ENCODE results near the gene AMOTL2.

Gene AMOTL2

GRCh38 chr3:134323966-134324962 is 50.0 kb downstream of the AMOTL2 start:
- POLR2A ChIA-PET = no interaction called here
- no peaks in the 10 kb centered on the region for H3K36me3 ChIP-seq (ENCODE audit: control insufficient read depth in 4 of 4, insufficient read depth in 4 of 4, low read length in 3 of 4)
- H3K27me3 ChIP-seq (replicated peaks in 2 of 5; ENCODE audit: control insufficient read depth in 4 of 5, insufficient read depth in 5 of 5, low read length in 4 of 5) = peaks cover 0 to 4% (median 0%) of the 10 kb centered on the region in 5 experiments
- no peaks in the 10 kb centered on the region for H3K9me3 ChIP-seq (ENCODE audit: control extremely low read depth in 1 of 5, control insufficient read depth in 4 of 5, insufficient read depth in 2 of 5, low read depth in 1 of 5, low read length in 4 of 5)
- no peak for DNase-seq
- H3K4me1 ChIP-seq (ENCODE audit: control extremely low read depth in 1 of 4, control insufficient read depth in 4 of 4, insufficient read depth in 4 of 4, low read length in 3 of 4) = peaks cover 0 to 2% (median 0%) of the 10 kb centered on the region in 4 experiments
- 96% methylated on average over 7 of the region's 10 CpGs for WGBS (ENCODE audit: insufficient coverage)
- no peak overlapping the region for H3K27ac ChIP-seq (ENCODE audit: insufficient read depth in 1 of 2, low read depth in 1 of 2, low read length in 2 of 2, poor library complexity in 1 of 2, severe bottlenecking in 2 of 2)
- CTCF ChIA-PET = no interaction called here
- no peak overlapping the region for H3K4me3 ChIP-seq (ENCODE audit: control insufficient read depth in 1 of 7, extremely low read depth in 1 of 7, insufficient read depth in 4 of 7, low read depth in 2 of 7, low read length in 6 of 7)

- no peaks in the 10 kb centered on the region for H3K36me3 ChIP-seq (ENCODE audit: control insufficient read depth in 4 of 4, insufficient read depth in 4 of 4, low read length in 3 of 4)
- no peak overlapping the region for H3K4me3 ChIP-seq (ENCODE audit: control insufficient read depth in 1 of 7, extremely low read depth in 1 of 7, insufficient read depth in 4 of 7, low read depth in 2 of 7, low read length in 6 of 7)
- no peaks in the 10 kb centered on the region for H3K9me3 ChIP-seq (ENCODE audit: control extremely low read depth in 1 of 5, control insufficient read depth in 4 of 5, insufficient read depth in 2 of 5, low read depth in 1 of 5, low read length in 4 of 5)
- WGBS (ENCODE audit: insufficient coverage) = no CpG with 5 or more reads among the region's 1 CpG
- no peak overlapping the region for H3K27ac ChIP-seq (ENCODE audit: insufficient read depth in 1 of 2, low read depth in 1 of 2, low read length in 2 of 2, poor library complexity in 1 of 2, severe bottlenecking in 2 of 2)
- POLR2A ChIA-PET = no interaction called here
- CTCF ChIA-PET = interaction anchor here (1.2 to 2.9 kb wide), 3 partner anchors 9 to 16 kb away, joined by 3 to 15 read pairs (median 3); no protein-coding TSS in a partner anchor
- H3K27me3 ChIP-seq (replicated peaks in 2 of 5; ENCODE audit: control insufficient read depth in 4 of 5, insufficient read depth in 5 of 5, low read length in 4 of 5) = peaks cover 0 to 4% (median 0%) of the 10 kb centered on the region in 5 experiments
- no peak for DNase-seq
- peaks cover 0 to 2% (median 0%) of the 10 kb centered on the region in 4 experiments for H3K4me1 ChIP-seq (ENCODE audit: control extremely low read depth in 1 of 4, control insufficient read depth in 4 of 4, insufficient read depth in 4 of 4, low read length in 3 of 4)
Observed at GRCh38 chr3:134322286-134322685, 52.0 kb downstream of the AMOTL2 start.

- WGBS (ENCODE audit: insufficient coverage) = 100% methylated on average over 3 of the region's 6 CpGs
- Histone ChIP-seq H3K27me3 (replicated peaks in 2 of 5; ENCODE audit: control insufficient read depth in 4 of 5, insufficient read depth in 5 of 5, low read length in 4 of 5) (peaks cover 0 to 4% (median 0%) of the 10 kb centered on the region in 5 experiments), H3K4me1 (ENCODE audit: control extremely low read depth in 1 of 4, control insufficient read depth in 4 of 4, insufficient read depth in 4 of 4, low read length in 3 of 4) (no peaks in the 10 kb centered on the region), H3K9me3 (ENCODE audit: control extremely low read depth in 1 of 5, control insufficient read depth in 4 of 5, insufficient read depth in 2 of 5, low read depth in 1 of 5, low read length in 4 of 5) (no peaks in the 10 kb centered on the region), H3K27ac (ENCODE audit: insufficient read depth in 1 of 2, low read depth in 1 of 2, low read length in 2 of 2, poor library complexity in 1 of 2, severe bottlenecking in 2 of 2) (no peak overlapping the region), H3K4me3 (ENCODE audit: control insufficient read depth in 1 of 7, extremely low read depth in 1 of 7, insufficient read depth in 4 of 7, low read depth in 2 of 7, low read length in 6 of 7) (no peak overlapping the region), H3K36me3 (ENCODE audit: control insufficient read depth in 4 of 4, insufficient read depth in 4 of 4, low read length in 3 of 4) (no peaks in the 10 kb centered on the region)
- ChIA-PET CTCF (interaction anchor here (2.9 kb wide), 1 partner anchor 13 kb away, joined by 15 read pairs; no protein-coding TSS in a partner anchor), POLR2A (no interaction called here)
- DNase-seq = no peak
Observed at GRCh38 chr3:134320749-134321148, 53.5 kb downstream of the AMOTL2 start.

GRCh38 chr3:134319931-134320330 is 54.3 kb downstream of the AMOTL2 start:
- H3K4me1 ChIP-seq (ENCODE audit: control extremely low read depth in 1 of 4, control insufficient read depth in 4 of 4, insufficient read depth in 4 of 4, low read length in 3 of 4) = no peaks in the 10 kb centered on the region
- POLR2A ChIA-PET = no interaction called here

GRCh38 chr3:134318166-134318565 is 56.1 kb downstream of the AMOTL2 start:
- Histone ChIP-seq H3K36me3 (ENCODE audit: control insufficient read depth in 4 of 4, insufficient read depth in 4 of 4, low read length in 3 of 4) (no peaks in the 10 kb centered on the region), H3K4me1 (ENCODE audit: control extremely low read depth in 1 of 4, control insufficient read depth in 4 of 4, insufficient read depth in 4 of 4, low read length in 3 of 4) (peaks cover 0 to 5% (median 4%) of the 10 kb centered on the region in 4 experiments), H3K27me3 (replicated peaks in 2 of 5; ENCODE audit: control insufficient read depth in 4 of 5, insufficient read depth in 5 of 5, low read length in 4 of 5) (peaks cover 0 to 22% (median 11%) of the 10 kb centered on the region in 5 experiments), H3K4me3 (ENCODE audit: control insufficient read depth in 1 of 7, extremely low read depth in 1 of 7, insufficient read depth in 4 of 7, low read depth in 2 of 7, low read length in 6 of 7) (no peak overlapping the region), H3K27ac (ENCODE audit: insufficient read depth in 1 of 2, low read depth in 1 of 2, low read length in 2 of 2, poor library complexity in 1 of 2, severe bottlenecking in 2 of 2) (no peak overlapping the region), H3K9me3 (ENCODE audit: control extremely low read depth in 1 of 5, control insufficient read depth in 4 of 5, insufficient read depth in 2 of 5, low read depth in 1 of 5, low read length in 4 of 5) (no peaks in the 10 kb centered on the region)
- ChIA-PET POLR2A (no interaction called here), CTCF (interaction anchor here (0.8 to 1.8 kb wide), 2 partner anchors 9 to 157 kb away, joined by 3 to 11 read pairs; no protein-coding TSS in a partner anchor)
- no CpG with 5 or more reads among the region's 2 CpGs for WGBS (ENCODE audit: insufficient coverage)
- no peak for DNase-seq

More at GRCh38 chr3:134319931-134320330, 54.3 kb downstream of the AMOTL2 start:
- Histone ChIP-seq H3K36me3 (ENCODE audit: control insufficient read depth in 4 of 4, insufficient read depth in 4 of 4, low read length in 3 of 4) (no peaks in the 10 kb centered on the region), H3K27ac (ENCODE audit: insufficient read depth in 1 of 2, low read depth in 1 of 2, low read length in 2 of 2, poor library complexity in 1 of 2, severe bottlenecking in 2 of 2) (no peak overlapping the region), H3K27me3 (replicated peaks in 2 of 5; ENCODE audit: control insufficient read depth in 4 of 5, insufficient read depth in 5 of 5, low read length in 4 of 5) (peaks cover 0 to 6% (median 1%) of the 10 kb centered on the region in 5 experiments), H3K4me3 (ENCODE audit: control insufficient read depth in 1 of 7, extremely low read depth in 1 of 7, insufficient read depth in 4 of 7, low read depth in 2 of 7, low read length in 6 of 7) (no peak overlapping the region), H3K9me3 (ENCODE audit: control extremely low read depth in 1 of 5, control insufficient read depth in 4 of 5, insufficient read depth in 2 of 5, low read depth in 1 of 5, low read length in 4 of 5) (no peaks in the 10 kb centered on the region)
- no CpG with 5 or more reads among the region's 2 CpGs for WGBS (ENCODE audit: insufficient coverage)
- CTCF ChIA-PET = interaction anchor here (0.6 to 2.9 kb wide), 2 partner anchors 11 to 12 kb away, joined by 4 to 15 read pairs; no protein-coding TSS in a partner anchor
- no peak for DNase-seq

- DNase-seq = no peak
- Histone ChIP-seq H3K27me3 (replicated peaks in 2 of 5; ENCODE audit: control insufficient read depth in 4 of 5, insufficient read depth in 5 of 5, low read length in 4 of 5) (peaks cover 0 to 30% (median 11%) of the 10 kb centered on the region in 5 experiments), H3K36me3 (ENCODE audit: control insufficient read depth in 4 of 4, insufficient read depth in 4 of 4, low read length in 3 of 4) (no peaks in the 10 kb centered on the region), H3K4me3 (ENCODE audit: control insufficient read depth in 1 of 7, extremely low read depth in 1 of 7, insufficient read depth in 4 of 7, low read depth in 2 of 7, low read length in 6 of 7) (no peak overlapping the region), H3K9me3 (ENCODE audit: control extremely low read depth in 1 of 5, control insufficient read depth in 4 of 5, insufficient read depth in 2 of 5, low read depth in 1 of 5, low read length in 4 of 5) (no peaks in the 10 kb centered on the region), H3K4me1 (ENCODE audit: control extremely low read depth in 1 of 4, control insufficient read depth in 4 of 4, insufficient read depth in 4 of 4, low read length in 3 of 4) (peaks cover 0 to 10% (median 8%) of the 10 kb centered on the region in 4 experiments), H3K27ac (ENCODE audit: insufficient read depth in 1 of 2, low read depth in 1 of 2, low read length in 2 of 2, poor library complexity in 1 of 2, severe bottlenecking in 2 of 2) (no peak overlapping the region)
- ChIA-PET CTCF (interaction anchor here (0.8 to 1.8 kb wide), 2 partner anchors 8 to 158 kb away, joined by 3 to 11 read pairs; no protein-coding TSS in a partner anchor), POLR2A (no interaction called here)
- 93% methylated on average over 4 of the region's 6 CpGs for WGBS (ENCODE audit: insufficient coverage)
Observed at GRCh38 chr3:134317106-134317947, 56.9 kb downstream of the AMOTL2 start.

Measured in common myeloid progenitor, CD34-positive (primary cell).